NCI-H1436 treated with DMSO at 0.1 percent for 48 hours (cell line): ENCODE data around the gene FFAR2.
A peak's percentile ranks its signal among the peaks of the same experiment; 100 is the strongest.

ENCODE experiments used
- DNase-seq: peaks from one replicate; lab custom pipeline; 2025; lab: John Stamatoyannopoulos, UW

FFAR2 gene

DNA sequence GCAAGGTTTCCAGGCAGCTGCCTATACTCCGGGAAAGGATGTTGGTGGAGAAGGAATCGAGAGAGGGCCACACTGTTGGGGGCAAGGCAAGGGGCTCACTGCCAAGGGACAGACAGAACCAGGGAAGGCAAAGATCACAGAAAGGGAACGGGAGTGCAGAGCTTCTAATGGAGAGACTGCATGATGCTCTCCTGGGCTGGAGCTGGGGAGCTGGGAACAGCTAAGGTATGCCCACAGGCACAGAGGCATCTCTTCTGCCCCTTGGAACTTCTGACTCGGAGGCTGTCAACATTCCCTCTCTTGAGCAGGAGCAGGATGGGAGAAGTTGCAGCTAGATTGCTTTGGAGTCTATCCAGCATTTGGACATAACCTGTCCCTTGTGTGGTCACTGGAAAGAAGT, 22.4 kb upstream of the FFAR2 start:
- no peak for DNase-seq

- no peak for DNase-seq
Measured at GRCh38 chr19:35427187-35427586, 20.9 kb upstream of the FFAR2 start.

DNA sequence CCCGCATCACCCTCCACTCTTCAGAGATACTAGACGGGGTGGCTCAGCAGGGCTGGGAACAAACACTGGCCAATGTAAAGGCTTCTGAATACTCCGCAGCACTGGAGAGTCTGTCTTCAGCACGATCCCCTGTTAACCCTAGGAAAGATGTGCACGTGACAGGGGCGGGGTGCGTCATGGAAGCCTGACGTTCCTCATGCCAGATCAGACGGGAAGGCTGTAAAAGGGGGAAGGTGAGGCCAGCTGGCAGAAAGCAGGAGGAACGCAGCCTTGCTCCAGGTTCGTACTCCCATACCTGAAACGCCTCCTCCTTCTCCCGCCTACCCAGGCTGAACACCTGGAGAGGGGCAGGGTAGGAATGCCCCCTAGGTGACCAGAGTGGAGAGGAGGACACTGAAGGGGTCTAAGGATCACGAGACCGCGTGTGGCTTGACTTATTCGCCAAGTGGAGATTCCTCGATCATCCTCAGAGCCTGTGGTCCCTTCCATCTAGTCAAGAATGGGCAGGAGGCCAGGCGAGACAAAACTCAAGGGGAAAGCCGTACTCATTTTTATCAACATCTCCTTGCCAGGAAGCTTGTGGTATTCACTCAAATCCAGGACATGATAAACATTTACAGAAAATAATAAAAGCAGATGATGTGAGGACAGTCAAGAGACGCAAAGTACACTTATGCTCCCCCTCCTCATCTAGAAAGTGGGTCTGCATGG, 18.2 kb upstream of the FFAR2 start:
- no peak for DNase-seq

DNA sequence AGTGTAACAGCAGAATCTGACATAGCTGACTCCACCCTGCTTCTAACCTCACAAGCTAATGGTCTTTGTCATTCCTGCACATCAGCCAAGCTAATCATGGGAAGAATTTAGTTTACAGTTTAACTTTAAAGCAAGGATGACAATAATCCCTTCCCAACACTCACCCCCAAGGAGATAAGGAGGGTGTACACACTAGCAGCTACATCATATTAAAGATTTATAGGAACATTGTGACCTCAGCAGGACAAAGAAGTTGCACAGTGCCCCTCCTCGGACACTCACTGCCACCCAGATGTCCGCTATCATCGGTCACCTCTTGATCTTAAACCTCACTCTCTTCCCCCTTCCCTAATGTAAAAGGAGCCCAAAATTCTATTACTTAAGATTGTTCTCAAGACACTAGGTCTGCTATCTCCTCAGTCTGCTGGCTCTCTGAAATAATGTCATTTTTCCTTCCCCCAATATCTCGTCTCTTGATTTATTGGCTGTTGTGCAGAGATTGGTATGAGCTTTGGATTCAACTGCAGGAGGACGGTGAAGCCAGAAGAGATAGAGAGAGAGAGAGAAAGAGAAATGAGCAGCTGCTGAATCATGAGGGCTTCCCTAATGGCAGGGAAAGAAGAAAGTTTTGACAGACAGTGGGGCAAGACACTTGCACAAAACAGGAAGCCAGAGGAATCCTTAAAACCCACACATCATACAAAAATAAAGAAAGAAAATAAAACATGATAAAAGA, 17.5 kb upstream of the FFAR2 start:
- DNase-seq: no peak

DNA sequence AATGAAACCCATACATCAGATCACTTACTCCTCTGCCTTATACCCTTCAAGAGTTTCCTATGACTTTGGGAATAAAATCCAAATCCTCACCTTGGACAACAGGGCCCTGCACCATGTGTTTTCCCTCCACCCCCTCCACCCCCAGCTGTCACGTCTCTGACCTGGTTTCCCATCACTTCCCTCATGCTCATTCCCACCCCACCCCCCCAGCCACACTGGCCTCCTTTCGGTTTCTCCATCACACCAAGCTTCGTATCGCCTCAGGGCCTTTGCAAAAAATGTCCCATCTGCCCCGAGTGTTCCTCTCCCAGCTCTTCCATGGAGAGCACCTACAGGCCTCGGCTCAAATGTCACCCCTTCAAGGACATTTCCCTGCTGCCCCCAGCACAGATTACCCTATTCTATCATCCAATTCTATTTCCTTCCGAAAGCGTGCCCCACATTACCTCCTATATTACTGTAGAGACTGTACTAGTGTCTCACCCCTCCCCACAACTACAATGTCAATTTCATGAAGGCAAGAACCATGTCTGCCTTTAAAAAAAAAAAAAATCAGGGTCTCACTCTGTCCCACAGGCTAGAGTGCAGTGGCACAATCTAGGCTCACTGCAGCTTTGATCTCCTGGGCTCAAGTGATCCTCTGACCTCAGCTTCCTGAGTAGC, 16.8 kb upstream of the FFAR2 start:
- DNase-seq: no peak

DNA sequence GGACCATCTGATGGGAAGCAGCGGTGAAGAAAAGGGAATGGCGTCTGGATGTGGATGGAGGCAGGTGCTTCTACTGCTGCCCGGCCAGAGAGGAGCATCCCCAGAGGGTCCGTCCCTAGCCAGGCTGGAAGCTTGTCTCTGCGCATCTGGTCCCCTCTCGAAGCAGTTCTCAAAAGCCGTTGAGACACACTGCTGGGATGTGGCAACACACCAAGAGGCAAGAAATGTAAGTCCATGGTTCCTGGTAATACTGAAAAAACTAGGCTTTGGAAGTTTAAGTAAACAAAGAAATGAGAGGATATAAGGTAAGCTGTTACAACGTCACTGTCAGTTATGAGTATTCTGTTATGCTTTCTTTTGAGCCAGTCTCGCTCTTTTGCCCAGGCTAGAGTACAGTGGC, 15.1 kb upstream of the FFAR2 start:
- no peak for DNase-seq

DNA sequence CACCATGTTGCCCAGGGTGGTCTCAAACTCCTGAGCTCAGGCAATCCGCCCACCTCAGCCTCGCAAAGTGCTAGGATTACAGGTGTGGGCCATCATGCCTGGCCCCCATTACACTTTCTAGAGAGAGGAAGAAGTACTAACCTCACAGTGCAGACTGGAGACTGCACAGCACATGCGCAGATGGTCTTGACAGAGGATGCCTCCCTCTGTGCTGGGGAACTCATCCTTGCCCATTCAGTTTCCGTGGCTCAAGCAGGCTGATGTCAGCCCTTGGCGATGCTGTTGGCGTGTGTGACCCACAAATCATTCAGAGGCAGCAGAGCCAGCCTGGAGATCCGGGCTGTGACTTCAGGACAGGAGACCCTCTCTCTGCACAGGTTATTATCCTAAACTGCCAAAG, 14.6 kb upstream of the FFAR2 start:
- no peak for DNase-seq

DNA sequence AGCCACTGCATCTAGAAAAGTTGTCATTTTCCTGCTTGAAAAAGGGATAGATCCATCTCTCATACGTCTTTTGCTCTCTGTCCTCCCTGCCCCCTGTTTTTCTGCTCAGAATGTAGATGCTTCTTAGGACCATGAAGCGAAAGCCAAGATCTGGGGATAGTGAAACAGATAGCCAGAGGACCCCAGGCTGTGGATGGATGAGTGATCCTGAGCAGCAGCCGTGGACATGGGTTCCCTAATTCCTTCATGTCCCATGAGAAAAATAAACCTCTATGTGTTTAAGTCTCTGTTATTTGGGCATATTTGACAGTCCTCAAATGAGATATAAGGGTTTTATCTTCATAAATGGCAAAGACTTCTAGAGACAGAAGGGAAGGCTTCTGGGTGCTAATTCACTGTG, 12.2 kb upstream of the FFAR2 start:
- no peak for DNase-seq

DNA sequence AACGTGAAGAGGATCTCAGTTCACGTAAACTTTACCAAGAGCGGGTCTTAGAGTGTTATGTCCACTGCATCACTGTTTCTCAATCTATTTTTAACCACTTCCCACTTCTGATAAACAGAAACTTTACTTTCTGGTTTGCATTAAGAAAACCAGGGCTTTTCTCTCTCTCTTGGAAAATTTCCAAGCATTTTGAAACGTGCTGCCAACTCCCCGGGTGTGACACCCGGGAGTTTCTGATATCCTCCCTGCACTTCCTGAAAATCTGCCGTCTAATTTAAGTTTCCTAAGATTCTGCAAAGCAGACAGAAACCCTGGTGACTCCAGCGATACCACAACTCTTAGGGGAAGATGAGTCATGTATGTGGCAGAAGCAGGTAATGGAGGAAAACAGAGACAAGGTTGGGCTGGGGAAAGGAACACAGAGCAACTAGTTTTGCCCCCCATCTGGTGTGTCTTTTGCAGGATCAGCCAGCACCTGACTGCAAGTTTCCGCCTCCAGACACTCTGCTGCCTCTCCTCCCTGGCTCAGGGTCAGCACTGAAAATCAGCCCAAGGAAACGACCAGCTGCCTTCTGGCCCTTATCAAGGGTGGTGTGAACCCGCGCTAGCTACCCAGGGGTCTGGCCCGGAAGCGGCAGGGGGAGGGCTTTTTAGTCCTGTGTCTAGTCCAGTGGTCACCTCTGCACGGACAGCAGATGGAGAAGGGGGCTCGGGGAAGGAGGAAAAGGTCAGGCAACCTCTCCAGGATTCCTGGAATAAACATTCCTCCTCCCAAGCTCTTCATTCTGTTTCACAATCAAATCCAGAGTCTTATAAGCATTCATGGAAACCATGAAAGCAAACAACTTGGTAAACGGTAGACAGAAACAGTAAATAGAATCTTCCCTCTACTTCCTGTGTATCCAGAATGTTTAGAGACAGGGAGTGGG, 11.3 kb upstream of the FFAR2 start:
- no peak for DNase-seq

- DNase-seq: no peak
Measured at GRCh38 chr19:35437406-35437951, 10.6 kb upstream of the FFAR2 start.

GRCh38 chr19:35438096-35438495, 10.0 kb upstream of the FFAR2 start:
- DNase-seq: no peak

GRCh38 chr19:35438527-35438926, 9.5 kb upstream of the FFAR2 start:
- DNase-seq: no peak

- no peak for DNase-seq
Measured at GRCh38 chr19:35439921-35440320, 8.1 kb upstream of the FFAR2 start.

DNA sequence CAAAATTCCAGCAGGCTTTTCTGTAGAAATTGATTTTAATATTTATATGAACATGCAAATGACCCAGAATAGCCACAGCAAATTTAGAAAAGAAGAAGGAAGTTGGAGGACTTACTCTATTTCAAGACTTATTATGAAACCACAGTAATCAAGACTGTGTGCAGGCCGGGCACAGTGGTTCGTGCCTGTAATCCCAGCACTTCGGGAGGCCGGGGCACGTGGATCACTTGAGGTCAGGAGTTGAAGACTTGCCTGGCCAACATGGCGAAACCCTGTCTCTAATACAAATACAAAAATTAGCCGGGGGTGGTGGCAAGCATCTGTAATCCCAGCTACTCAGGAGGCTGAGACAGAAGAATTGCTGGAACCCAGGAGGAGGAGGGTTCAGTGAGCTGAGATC, 6.0 kb upstream of the FFAR2 start:
- no peak for DNase-seq

- DNase-seq: no peak
Measured at GRCh38 chr19:35444735-35445134, 3.3 kb upstream of the FFAR2 start.

DNA sequence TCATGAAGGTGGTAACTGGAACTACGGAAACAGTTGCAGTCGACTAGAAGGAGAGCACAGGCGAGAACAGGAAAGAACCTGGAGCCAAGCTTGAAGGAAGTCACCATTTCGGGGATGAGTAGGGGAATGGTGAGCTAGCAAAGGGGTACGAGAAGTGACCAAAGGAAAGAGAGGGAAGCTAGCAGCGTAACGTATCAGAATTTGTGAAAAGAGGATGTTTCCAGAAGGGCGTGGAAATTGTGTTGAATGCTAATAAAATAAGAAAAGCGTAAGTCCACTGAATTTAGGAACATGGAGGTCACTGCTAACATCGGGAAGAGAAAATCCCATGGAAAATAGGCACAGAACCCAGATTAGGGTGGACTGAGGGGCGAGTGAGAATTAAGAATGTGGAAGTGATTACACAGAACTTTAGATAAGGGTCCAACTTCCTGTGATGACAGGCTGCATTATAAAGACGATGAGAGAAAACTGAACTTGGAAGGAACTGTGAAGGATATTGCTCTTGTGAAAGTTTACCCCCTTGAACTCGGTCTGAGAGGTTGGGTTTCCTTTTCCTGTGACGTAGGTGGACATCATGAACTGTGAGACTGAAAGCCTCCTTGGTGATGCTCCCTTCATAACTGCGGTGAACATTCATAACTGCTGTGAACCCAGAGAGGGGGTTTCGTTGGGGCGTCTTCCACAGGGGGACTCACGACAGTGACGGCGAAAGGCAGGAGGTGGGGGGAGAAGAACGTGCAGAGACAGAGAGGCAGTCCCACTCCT, 2.0 kb upstream of the FFAR2 start:
- DNase-seq: no peak

DNA sequence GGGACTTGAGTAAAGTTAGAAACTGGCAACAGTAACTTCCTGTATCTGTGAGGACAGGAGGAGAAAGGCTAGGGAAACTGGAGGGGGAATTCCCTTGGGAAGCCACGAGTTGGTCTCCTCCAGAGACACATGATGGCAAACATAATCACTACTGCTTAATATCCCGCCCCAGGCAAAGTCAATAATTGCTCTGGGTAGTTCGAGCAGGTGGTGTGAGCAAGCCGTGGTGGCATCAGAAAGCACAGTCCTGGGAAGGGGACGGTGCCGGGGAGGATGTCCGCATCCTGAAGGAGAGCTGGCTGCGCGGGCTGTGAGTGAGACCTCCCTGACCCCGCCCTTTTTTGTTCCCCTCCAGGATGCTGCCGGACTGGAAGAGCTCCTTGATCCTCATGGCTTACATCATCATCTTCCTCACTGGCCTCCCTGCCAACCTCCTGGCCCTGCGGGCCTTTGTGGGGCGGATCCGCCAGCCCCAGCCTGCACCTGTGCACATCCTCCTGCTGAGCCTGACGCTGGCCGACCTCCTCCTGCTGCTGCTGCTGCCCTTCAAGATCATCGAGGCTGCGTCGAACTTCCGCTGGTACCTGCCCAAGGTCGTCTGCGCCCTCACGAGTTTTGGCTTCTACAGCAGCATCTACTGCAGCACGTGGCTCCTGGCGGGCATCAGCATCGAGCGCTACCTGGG, 1.4 kb downstream of the FFAR2 start:
- peak; percentile 6 for DNase-seq

- DNase-seq: no peak
Measured at GRCh38 chr19:35451338-35452096, 3.5 kb downstream of the FFAR2 start.

- DNase-seq: no peak
Measured at GRCh38 chr19:35454663-35455062, 6.6 kb downstream of the FFAR2 start.
